Peyer's patch (tissue), 4 donors: ENCODE measurements around the gene NUFIP1.

Experiments used
- CTCF ChIP-seq, 6 experiments: fragments of 450-650 bp in 4 of 6; fragments of 200-600 bp in 2 of 6; sonication (generic) in 1 of 6; IDR thresholded peaks; one replicate each; pipeline ENCODE4 v1.5.1; 2017 to 2019; ENCODE audit warnings: antibody characterized with exemption in 6 of 6, mild to moderate bottlenecking in 3 of 6, moderate library complexity in 1 of 6
- POLR2A ChIP-seq, 2 donors: fragments of 450-650 bp; IDR thresholded peaks; one replicate each; pipeline ENCODE4 v1.5.1; 2017; ENCODE audit warnings: antibody characterized with exemption in 2 of 2, mild to moderate bottlenecking in 2 of 2, moderate library complexity in 2 of 2

- peak; percentile 34 to 44 for TF ChIP-seq POLR2A (IDR thresholded peaks at IDR 0.05)
- peak in 3 of 6 experiments; percentile 10 to 28 (median 12) for TF ChIP-seq CTCF (IDR thresholded peaks at IDR 0.05)
These were observed at the start of gene NUFIP1, which contains the start of gene GPALPP1 for GRCh38 chr13:44989071-44989889.
